ENCODE measurements around the gene CNGA1.

The CNGA1 gene

GRCh38 chr4:48030470-48030869 is 14.0 kb upstream of the CNGA1 start:
- no peak overlapping the region for H3K27ac ChIP-seq (ENCODE audit: extremely low read depth, low read depth, low read length)
- POLR2A ChIA-PET: no interaction called here
- CTCF ChIA-PET: no interaction called here
- TF ChIP-seq ZNF670 (tag by site-specific recombination; IDR thresholded peaks at IDR 0.05; ENCODE audit: low read depth): no peak
- no peak for TF ChIP-seq ZNF596 (tag by site-specific recombination; IDR thresholded peaks at IDR 0.05)
- TF ChIP-seq ZNF214 (tag by site-specific recombination; IDR thresholded peaks at IDR 0.05; ENCODE audit: borderline replicate concordance): no peak
- no peak for TF ChIP-seq RBAK (tag by site-specific recombination; IDR thresholded peaks at IDR 0.05)
- TF ChIP-seq ZBTB49 (tag by site-specific recombination; IDR thresholded peaks at IDR 0.05; ENCODE audit: low read depth): no peak
- no peak for TF ChIP-seq ZNF776 (tag by site-specific recombination; IDR thresholded peaks at IDR 0.05; ENCODE audit: borderline replicate concordance)
- no peak for TF ChIP-seq ZFP3 (tag by site-specific recombination; IDR thresholded peaks at IDR 0.05; ENCODE audit: low read depth)
- no peak for TF ChIP-seq CTCF (tag by site-specific recombination; IDR thresholded peaks at IDR 0.05)
- no peak for TF ChIP-seq ZNF558 (tag by site-specific recombination; IDR thresholded peaks at IDR 0.05)
- TF ChIP-seq, protein P1, sequence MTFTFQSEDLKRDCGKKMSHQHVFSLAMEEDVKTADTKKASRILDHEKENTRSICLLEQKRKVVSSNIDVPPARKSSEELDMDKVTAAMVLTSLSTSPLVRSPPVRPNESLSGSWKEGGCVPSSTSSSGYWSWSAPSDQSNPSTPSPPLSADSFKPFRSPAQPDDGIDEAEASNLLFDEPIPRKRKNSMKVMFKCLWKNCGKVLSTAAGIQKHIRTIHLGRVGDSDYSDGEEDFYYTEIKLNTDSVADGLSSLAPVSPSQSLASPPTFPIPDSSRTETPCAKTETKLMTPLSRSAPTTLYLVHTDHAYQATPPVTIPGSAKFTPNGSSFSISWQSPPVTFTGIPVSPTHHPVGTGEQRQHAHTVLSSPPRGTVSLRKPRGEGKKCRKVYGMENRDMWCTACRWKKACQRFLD (tag by site-specific recombination; IDR thresholded peaks at IDR 0.05): no peak
- TF ChIP-seq ZNF184 (tag by site-specific recombination; IDR thresholded peaks at IDR 0.05): no peak
- TF ChIP-seq ZNF837 (tag by site-specific recombination; IDR thresholded peaks at IDR 0.05): no peak
- no peak for TF ChIP-seq ZNF148 (tag by site-specific recombination; IDR thresholded peaks at IDR 0.05; ENCODE audit: borderline replicate concordance)
- no peak for TF ChIP-seq REPIN1 (tag by site-specific recombination; IDR thresholded peaks at IDR 0.05; ENCODE audit: low read depth)
- TF ChIP-seq WT1 (tag by site-specific recombination; IDR thresholded peaks at IDR 0.05): no peak
- no peak for TF ChIP-seq ZBTB8A (tag by site-specific recombination; IDR thresholded peaks at IDR 0.05)
- no peak for TF ChIP-seq SP2 (tag by site-specific recombination; IDR thresholded peaks at IDR 0.05)
- no peak for TF ChIP-seq ZNF510 (tag by site-specific recombination; IDR thresholded peaks at IDR 0.05; ENCODE audit: insufficient replicate concordance)
- no peaks in the 10 kb centered on the region for H3K4me1 ChIP-seq (ENCODE audit: control insufficient read depth, insufficient read depth, low read length)
- H3K9me3 ChIP-seq (ENCODE audit: control insufficient read depth, insufficient read depth, low read depth, low read length): no peaks in the 10 kb centered on the region
- H3K36me3 ChIP-seq (ENCODE audit: control insufficient read depth in 2 of 2, insufficient read depth in 1 of 2, low read length in 2 of 2): peaks cover 8 to 33% of the 10 kb centered on the region in 2 experiments
- no peak overlapping the region for H3K4me3 ChIP-seq (ENCODE audit: low read depth, low read length)

DNA sequence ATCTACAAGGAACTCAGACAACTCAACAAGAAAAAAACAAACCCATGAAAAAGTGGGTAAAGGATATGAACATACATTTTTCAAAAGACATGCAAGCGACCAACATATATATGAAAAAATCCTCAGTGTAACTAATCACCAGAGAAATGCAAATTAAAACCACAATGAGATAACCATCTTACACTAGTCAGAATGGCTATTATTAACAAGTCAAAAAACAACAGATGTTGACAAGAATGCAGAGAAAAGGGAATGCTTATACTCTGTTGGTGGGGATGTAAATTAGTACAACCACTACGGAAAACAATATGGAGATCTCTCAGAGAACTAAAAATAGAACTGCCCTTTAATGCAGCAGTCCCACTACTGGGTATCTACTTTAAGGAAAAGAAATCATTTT is 12.2 kb upstream of the CNGA1 start:
- ChIA-PET CTCF (no interaction called here), POLR2A (no interaction called here)
- TF ChIP-seq SALL2 (tag by site-specific recombination; IDR thresholded peaks at IDR 0.05; ENCODE audit: borderline replicate concordance) (no peak), ZNF366 (tag by site-specific recombination; conservative IDR thresholded peaks at IDR 0.05) (no peak), OVOL3 (tag by site-specific recombination; IDR thresholded peaks at IDR 0.05) (no peak), ZBTB21 (tag by site-specific recombination; IDR thresholded peaks at IDR 0.05) (no peak), ZNF837 (tag by site-specific recombination; IDR thresholded peaks at IDR 0.05) (no peak), ZFP69B (tag by site-specific recombination; IDR thresholded peaks at IDR 0.05) (no peak), ZNF776 (tag by site-specific recombination; IDR thresholded peaks at IDR 0.05; ENCODE audit: borderline replicate concordance) (no peak), YY2 (tag by site-specific recombination; IDR thresholded peaks at IDR 0.05) (no peak), ZXDB (tag by site-specific recombination; IDR thresholded peaks at IDR 0.05) (no peak), ZBTB8A (tag by site-specific recombination; IDR thresholded peaks at IDR 0.05) (no peak)
- TF ChIP-seq, protein P2, sequence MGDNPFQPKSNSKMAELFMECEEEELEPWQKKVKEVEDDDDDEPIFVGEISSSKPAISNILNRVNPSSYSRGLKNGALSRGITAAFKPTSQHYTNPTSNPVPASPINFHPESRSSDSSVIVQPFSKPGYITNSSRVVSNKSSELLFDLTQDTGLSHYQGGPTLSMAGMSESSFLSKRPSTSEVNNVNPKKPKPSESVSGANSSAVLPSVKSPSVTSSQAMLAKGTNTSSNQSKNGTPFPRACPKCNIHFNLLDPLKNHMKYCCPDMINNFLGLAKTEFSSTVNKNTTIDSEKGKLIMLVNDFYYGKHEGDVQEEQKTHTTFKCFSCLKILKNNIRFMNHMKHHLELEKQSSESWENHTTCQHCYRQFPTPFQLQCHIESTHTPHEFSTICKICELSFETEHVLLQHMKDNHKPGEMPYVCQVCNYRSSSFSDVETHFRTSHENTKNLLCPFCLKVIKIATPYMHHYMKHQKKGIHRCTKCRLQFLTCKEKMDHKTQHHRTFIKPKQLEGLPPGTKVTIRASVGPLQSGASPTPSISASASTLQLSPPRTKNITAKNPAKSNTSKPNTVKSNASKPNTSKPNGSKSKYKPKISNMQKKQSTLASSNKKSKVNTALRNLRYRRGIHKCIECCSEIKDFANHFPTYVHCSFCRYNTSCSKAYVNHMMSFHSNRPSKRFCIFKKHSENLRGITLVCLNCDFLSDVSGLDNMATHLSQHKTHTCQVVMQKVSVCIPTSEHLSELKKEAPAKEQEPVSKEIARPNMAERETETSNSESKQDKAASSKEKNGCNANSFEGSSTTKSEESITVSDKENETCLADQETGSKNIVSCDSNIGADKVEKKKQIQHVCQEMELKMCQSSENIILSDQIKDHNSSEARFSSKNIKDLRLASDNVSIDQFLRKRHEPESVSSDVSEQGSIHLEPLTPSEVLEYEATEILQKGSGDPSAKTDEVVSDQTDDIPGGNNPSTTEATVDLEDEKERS (tag by site-specific recombination; IDR thresholded peaks at IDR 0.05): no peak
- no peak overlapping the region for H3K4me3 ChIP-seq (ENCODE audit: low read depth, low read length)
- H3K36me3 ChIP-seq (ENCODE audit: control insufficient read depth in 2 of 2, insufficient read depth in 1 of 2, low read length in 2 of 2): peaks cover 8 to 29% of the 10 kb centered on the region in 2 experiments
- no peaks in the 10 kb centered on the region for H3K4me1 ChIP-seq (ENCODE audit: control insufficient read depth, insufficient read depth, low read length)
- H3K27ac ChIP-seq (ENCODE audit: extremely low read depth, low read depth, low read length): no peak overlapping the region
- H3K9me3 ChIP-seq (ENCODE audit: control insufficient read depth, insufficient read depth, low read depth, low read length): no peaks in the 10 kb centered on the region

All from HEK293 (cell line).